ENCODE measurements around the gene POLRMT.
"Not testable (repeated sequence)": the region's sequence is repeated elsewhere in the genome, so short reads cannot be mapped to it uniquely, and the experiment has no call there.

DNA sequence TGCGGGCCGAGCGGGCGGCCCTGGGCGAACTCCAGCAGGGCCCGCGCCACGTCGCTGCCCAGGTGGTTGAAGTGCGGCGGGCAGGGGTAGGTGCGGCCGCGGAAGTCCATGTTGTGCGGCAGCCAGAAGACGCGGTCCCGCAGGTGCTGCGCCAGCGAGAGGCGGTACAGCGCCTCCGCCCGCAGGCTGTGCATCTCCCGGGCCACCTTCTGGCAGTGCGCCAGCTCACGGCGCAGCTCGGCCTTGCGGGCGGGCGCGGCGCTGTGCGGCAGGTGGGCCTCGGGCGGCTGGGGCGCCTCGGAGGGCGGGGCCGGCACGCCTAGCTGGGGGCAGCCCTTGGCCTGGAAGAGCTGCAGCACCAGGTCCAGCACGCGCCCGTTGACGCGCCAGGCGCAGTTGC is 12.1 kb downstream of the POLRMT start:
- TF ChIP-seq POLR2A (IDR thresholded peaks at IDR 0.05), result not testable (repeated sequence)
- TF ChIP-seq, protein P1, sequence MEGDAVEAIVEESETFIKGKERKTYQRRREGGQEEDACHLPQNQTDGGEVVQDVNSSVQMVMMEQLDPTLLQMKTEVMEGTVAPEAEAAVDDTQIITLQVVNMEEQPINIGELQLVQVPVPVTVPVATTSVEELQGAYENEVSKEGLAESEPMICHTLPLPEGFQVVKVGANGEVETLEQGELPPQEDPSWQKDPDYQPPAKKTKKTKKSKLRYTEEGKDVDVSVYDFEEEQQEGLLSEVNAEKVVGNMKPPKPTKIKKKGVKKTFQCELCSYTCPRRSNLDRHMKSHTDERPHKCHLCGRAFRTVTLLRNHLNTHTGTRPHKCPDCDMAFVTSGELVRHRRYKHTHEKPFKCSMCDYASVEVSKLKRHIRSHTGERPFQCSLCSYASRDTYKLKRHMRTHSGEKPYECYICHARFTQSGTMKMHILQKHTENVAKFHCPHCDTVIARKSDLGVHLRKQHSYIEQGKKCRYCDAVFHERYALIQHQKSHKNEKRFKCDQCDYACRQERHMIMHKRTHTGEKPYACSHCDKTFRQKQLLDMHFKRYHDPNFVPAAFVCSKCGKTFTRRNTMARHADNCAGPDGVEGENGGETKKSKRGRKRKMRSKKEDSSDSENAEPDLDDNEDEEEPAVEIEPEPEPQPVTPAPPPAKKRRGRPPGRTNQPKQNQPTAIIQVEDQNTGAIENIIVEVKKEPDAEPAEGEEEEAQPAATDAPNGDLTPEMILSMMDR (IDR thresholded peaks at IDR 0.05), result not testable (repeated sequence)
